Neural cell (in vitro differentiated cells): Measurements from ENCODE around the gene ACP2.

Experiments
- CTCF ChIP-seq: fragments of 450-650 bp; IDR thresholded peaks from 2 replicates; pipeline ENCODE4 v1.5.1; 2014; ENCODE audit warnings: antibody characterized with exemption, mild to moderate bottlenecking, moderate library complexity; ENCODE audit not compliant: poor library complexity, severe bottlenecking
- EP300 ChIP-seq: fragments of 450-650 bp; conservative IDR thresholded peaks from 2 replicates; pipeline ENCODE4 v1.6.1; 2014; ENCODE audit warnings: antibody characterized with exemption, mild to moderate bottlenecking, moderate library complexity; ENCODE audit not compliant: poor library complexity, severe bottlenecking
- EZH2 ChIP-seq: fragments of 200-600, 300-800 bp; shearing (Covaris generic), sonication (generic); IDR thresholded peaks from 2 replicates; pipeline ENCODE4 v1.6.1; 2014; ENCODE audit warnings: antibody characterized with exemption, low read length, borderline replicate concordance, mild to moderate bottlenecking; ENCODE audit not compliant: insufficient read depth, poor library complexity, severe bottlenecking
- MXI1 ChIP-seq: fragments of 450-650 bp; conservative IDR thresholded peaks from 2 replicates; pipeline ENCODE4 v1.6.1; 2014; ENCODE audit warnings: antibody characterized with exemption, mild to moderate bottlenecking; ENCODE audit not compliant: poor library complexity, severe bottlenecking
- POLR2AphosphoS5 ChIP-seq: IDR thresholded peaks from 2 replicates; pipeline ENCODE4 v1.6.1; 2012
- REST ChIP-seq: IDR thresholded peaks from 2 replicates; pipeline ENCODE4 v1.6.1; 2012; ENCODE audit warnings: borderline replicate concordance
- SMC3 ChIP-seq: fragments of 450-650 bp; conservative IDR thresholded peaks from 2 replicates; pipeline ENCODE4 v1.6.1; 2014; ENCODE audit warnings: antibody characterized with exemption, mild to moderate bottlenecking, moderate library complexity; ENCODE audit not compliant: poor library complexity
- TAF1 ChIP-seq: IDR thresholded peaks from 2 replicates; pipeline ENCODE4 v1.6.1; 2012; ENCODE audit warnings: low read depth

- TF ChIP-seq CTCF = no peak
- TF ChIP-seq EP300 = no peak
- TF ChIP-seq EZH2 = no peak
- no peak for TF ChIP-seq POLR2AphosphoS5
- no peak for TF ChIP-seq SMC3
- TF ChIP-seq TAF1 = no peak
- TF ChIP-seq REST = no peak
- no peak for TF ChIP-seq MXI1
Observed at GRCh38 chr11:47192111-47192510, 56.5 kb downstream of the ACP2 start.
